Peyer's patch (tissue), 4 donors: ENCODE results near the gene BANP.
"Not testable (repeated sequence)": the region's sequence is repeated elsewhere in the genome, so short reads cannot be mapped to it uniquely, and the experiment has no call there.

Source experiments
- CTCF ChIP-seq, 6 experiments: fragments of 450-650 bp in 4 of 6; fragments of 200-600 bp in 2 of 6; sonication (generic) in 1 of 6; IDR thresholded peaks; one replicate each; pipeline ENCODE4 v1.5.1; 2017 to 2019; ENCODE audit warnings: antibody characterized with exemption in 6 of 6, mild to moderate bottlenecking in 3 of 6, moderate library complexity in 1 of 6
- POLR2A ChIP-seq, 2 donors: fragments of 450-650 bp; IDR thresholded peaks; one replicate each; pipeline ENCODE4 v1.5.1; 2017; ENCODE audit warnings: antibody characterized with exemption in 2 of 2, mild to moderate bottlenecking in 2 of 2, moderate library complexity in 2 of 2

DNA sequence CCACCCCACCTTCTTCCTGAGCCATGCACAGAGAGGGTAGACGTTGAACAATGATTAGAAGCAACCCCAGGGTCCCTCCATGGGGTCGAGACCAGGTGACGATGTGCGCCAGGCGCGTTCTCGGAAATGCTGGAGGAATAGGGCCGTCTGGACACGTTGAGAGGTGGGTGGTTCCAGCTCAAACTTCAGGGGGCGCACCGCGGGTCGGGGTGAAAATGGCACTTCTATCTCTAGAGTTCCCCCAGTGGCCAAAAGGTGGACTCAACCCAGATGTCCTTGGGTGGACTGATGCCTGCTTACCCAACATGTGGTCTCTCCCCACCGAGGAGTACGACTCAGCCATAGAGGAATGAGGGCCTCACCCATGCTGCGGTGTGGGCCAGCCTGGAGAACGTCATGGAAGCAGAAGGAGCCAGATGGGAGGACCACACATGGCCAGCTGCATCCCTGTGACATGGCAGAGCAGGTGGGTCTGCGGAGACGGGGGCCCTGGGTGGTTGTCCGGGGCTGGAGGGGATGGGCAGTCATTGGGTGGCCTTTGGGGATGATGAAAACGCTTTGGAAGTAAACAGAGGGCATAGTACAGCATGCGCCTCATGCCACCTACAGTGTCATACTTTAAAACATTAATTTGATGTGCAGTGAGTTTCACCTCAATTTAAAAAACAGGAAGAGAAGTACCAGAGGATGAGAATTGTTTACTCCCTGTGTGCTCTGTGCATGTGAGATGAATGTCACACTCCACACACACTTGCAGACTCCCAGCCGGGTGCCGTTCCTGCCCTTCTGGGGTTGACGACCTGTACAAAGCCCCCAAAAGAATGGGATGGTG lies 147.7 kb downstream of the BANP start:
- TF ChIP-seq CTCF, POLR2A (IDR thresholded peaks at IDR 0.05): not testable (repeated sequence)
